GM12878 (cell line): ENCODE measurements around the gene TUBGCP3. TPM values are rescaled to one million over a fixed set of nuclear protein-coding genes. Genes with fewer than 3 reads are reported as not detected.

Experiments
- ATAC-seq: fragments of 200-7000 bp; cut with Tn5 transposase; 3 replicates; pipeline ENCODE4 v1.9.1; 2020; ENCODE audit warnings: mild to moderate bottlenecking, moderate library complexity
- BruUV-seq: library from RNA; stranded (reverse); fragments of 400-500 nt; replicated peaks from 2 replicates; lab custom pipeline; 2021; lab: Mats Ljungman, UMichigan
- CTCF ChIA-PET: fragments of 300-600 bp; sonication (Branson Sonifier 250); formaldehyde crosslinking; extraction: SDS; loops from one replicate; lab custom pipeline; 2021; ENCODE audit warnings: inconsistent platforms; lab: Yijun Ruan, JAX
- POLR2A ChIA-PET: fragments of 350-600 bp; formaldehyde crosslinking; extraction: SDS; loops from one replicate; lab custom pipeline; 2021; ENCODE audit warnings: inconsistent platforms; lab: Charles Lee
- RAD21 ChIA-PET: fragments of 300-600 bp; sonication (Branson Sonifier 250); formaldehyde crosslinking; loops from one replicate; lab custom pipeline; 2023; ENCODE audit warnings: antibody characterized with exemption; ENCODE audit not compliant: unreplicated experiment; lab: Charles Lee
- SMC1A ChIA-PET: fragments of 300-600 bp; sonication (Branson Sonifier 250); formaldehyde crosslinking; loops from one replicate; lab custom pipeline; 2023; ENCODE audit not compliant: unreplicated experiment, uncharacterized antibody; lab: Charles Lee
- DNase-seq: peaks from one replicate; pipeline ENCODE4 v3.0.0-alpha.2; 2011; ENCODE audit warnings: low read depth, low spot score
- FAIRE-seq: peaks from 3 replicates; lab custom pipeline; 2011; peaks lifted over from hg19 to GRCh38; lab: Jason Lieb, UNC
- H2AFZ ChIP-seq: 2 replicates; pipeline ENCODE4 v1.6.0; 2011; ENCODE audit warnings: low read depth, low read length, control low read depth; ENCODE audit not compliant: control insufficient read depth
- H3K27ac ChIP-seq: 2 replicates; pipeline ENCODE4 v1.5.1; 2011; ENCODE audit warnings: control low read depth; ENCODE audit not compliant: control insufficient read depth, insufficient read depth
- H3K27me3 ChIP-seq, 2 experiments: replicated peaks in 1 of 2; 2 replicates each; pipeline versions ENCODE4 v1.6.0 to v1.6.1; 2011; ENCODE audit warnings: low read length in 1 of 2; ENCODE audit not compliant: control insufficient read depth in 2 of 2, insufficient read depth in 2 of 2
- H3K36me3 ChIP-seq, 2 experiments: 2 replicates each; pipeline ENCODE4 v1.5.1; 2011; ENCODE audit warnings: low read length in 1 of 2; ENCODE audit not compliant: control insufficient read depth in 2 of 2, insufficient read depth in 2 of 2
- H3K4me1 ChIP-seq: 2 replicates; pipeline ENCODE4 v1.6.1; 2011; ENCODE audit warnings: mild to moderate bottlenecking, low read length, moderate library complexity, mixed read lengths; ENCODE audit not compliant: control insufficient read depth, insufficient read depth
- H3K4me2 ChIP-seq: 2 replicates; pipeline ENCODE4 v1.6.0; 2011; ENCODE audit warnings: control low read depth; ENCODE audit not compliant: control insufficient read depth, insufficient read depth
- H3K4me3 ChIP-seq: fragments of 200-600 bp; sonication (generic); 2 replicates; pipeline ENCODE4 v1.5.1; 2016
- H3K79me2 ChIP-seq: 2 replicates; pipeline ENCODE4 v1.6.0; 2011; ENCODE audit warnings: low read length; ENCODE audit not compliant: control insufficient read depth, insufficient read depth
- H3K9ac ChIP-seq: 2 replicates; pipeline ENCODE4 v1.8.0; 2011; ENCODE audit warnings: low read length, control low read depth, mixed read lengths; ENCODE audit not compliant: control insufficient read depth, insufficient read depth
- H3K9me3 ChIP-seq: replicated peaks from 3 replicates; pipeline ENCODE4 v1.5.1; 2011; ENCODE audit warnings: mild to moderate bottlenecking, low read length; ENCODE audit not compliant: control insufficient read depth, insufficient read depth
- H4K20me1 ChIP-seq: 2 replicates; pipeline ENCODE4 v1.6.0; 2011; ENCODE audit not compliant: control insufficient read depth, insufficient read depth
- CHD4 ChIP-seq: fragments of 200-600 bp; sonication (generic); IDR thresholded peaks from 2 replicates; pipeline ENCODE4 v1.6.1; 2016; ENCODE audit warnings: mild to moderate bottlenecking
- NBN ChIP-seq: fragments of 450-650 bp; IDR thresholded peaks from 2 replicates; pipeline ENCODE4 v1.6.1; 2016
- NFXL1 ChIP-seq: fragments of 450-650 bp; IDR thresholded peaks from 2 replicates; pipeline ENCODE4 v1.6.1; 2017; ENCODE audit warnings: antibody characterized with exemption, mild to moderate bottlenecking, borderline replicate concordance
- RB1 ChIP-seq: fragments of 450-650 bp; formaldehyde crosslinking; IDR thresholded peaks from 2 replicates; pipeline ENCODE4 v1.6.1; 2017; ENCODE audit warnings: mild to moderate bottlenecking, borderline replicate concordance
- RBBP5 ChIP-seq: fragments of 200-600 bp; sonication (generic); conservative IDR thresholded peaks from 2 replicates; pipeline ENCODE4 v1.6.1; 2016
- TCF7 ChIP-seq: IDR thresholded peaks from 2 replicates; pipeline ENCODE4 v1.6.1; 2014; ENCODE audit warnings: antibody characterized with exemption, borderline replicate concordance
- WRNIP1 ChIP-seq: IDR thresholded peaks from 2 replicates; pipeline ENCODE4 v1.6.1; 2011; ENCODE audit warnings: low read depth, low read length, improper control_type of control experiment, borderline replicate concordance
- WGBS: methylation state at CpG from one replicate; pipeline ENCODE4 v1.1.6; 2016; ENCODE audit warnings: low lambda C conversion rate; ENCODE audit not compliant: insufficient replicate concordance, insufficient coverage; ENCODE audit errors: missing lambda C conversion rate; 5-methylcytosine and 5-hydroxymethylcytosine counted together
- in situ Hi-C: fragments of 300-500 bp; cut with MboI; formaldehyde crosslinking; loops from 9 replicates; pipeline ENCODE4 v1.14.3; 2018; ENCODE audit warnings: mixed read lengths
- intact Hi-C: fragments of 100-400 bp; cut with micrococcal nuclease; formaldehyde crosslinking; loops from one replicate; pipeline ENCODE4 v1.14.2; 2022; ENCODE audit not compliant: unreplicated experiment
- polyA plus RNA-seq, 11 experiments: library from polyadenylated mRNA; depleted of rRNA in 4 of 11; unstranded in 6 of 11; stranded (reverse) in 5 of 11; fragments of >200 nt; fragmentation: Nextera tagmentation in 4 of 11; fragmentation: Illumina TruSeq in 1 of 11; extraction: Ambion mirVana in 4 of 11; extraction: Trizol in 1 of 11; gene quantifications; 1 replicate in 1 of 11; 2 replicates in 10 of 11; pipeline versions ENCODE4 v1.2.1 to v1.2.3, GENCODE V29; 2011 to 2016; ENCODE audit warnings: inconsistent platforms in 2 of 11, missing spikeins in 2 of 11, low read depth in 1 of 11
- total RNA-seq, 4 experiments: library from RNA; depleted of rRNA in 3 of 4; stranded (reverse); fragments of >200 nt in 3 of 4; fragmentation: Illumina TruSeq in 1 of 4; extraction: Trizol in 1 of 4; gene quantifications; 2 replicates each; pipeline versions ENCODE4 v1.2.1 to v1.2.3, GENCODE V29; 2013 to 2021
- TF ChIP-seq, protein P1 (sequence below): IDR thresholded peaks from 2 replicates; pipeline ENCODE4 v1.6.1; 2012; ENCODE audit warnings: mild to moderate bottlenecking, low read depth, low read length

TUBGCP3 gene
- total and polyA plus RNA-seq, 10 of the 15 experiments (the other 5 are each of a cell fraction or from before 2014, with no cell fraction given), result 4.0 to 34.0 (median 22.6) TPM

- 92% methylated on average over 18 of the region's 18 CpGs for WGBS
- no peak for FAIRE-seq
- H3K79me2 ChIP-seq, result peaks cover 5% of the 10 kb centered on the region
- no peak for ATAC-seq
- in situ Hi-C loops (no loop called here), intact Hi-C loops (no loop called here)
- H3K36me3 ChIP-seq, result peaks cover 21 to 22% of the 10 kb centered on the region in 2 experiments; a peak in 3 of 4 replicates
- no peaks in the 10 kb centered on the region for H4K20me1 ChIP-seq
- CTCF ChIA-PET, result no interaction called here
- TF ChIP-seq WRNIP1, result no peak
- TF ChIP-seq RB1, result no peak
- no peak for TF ChIP-seq TCF7
- no peak for TF ChIP-seq NBN
- TF ChIP-seq, protein P1, sequence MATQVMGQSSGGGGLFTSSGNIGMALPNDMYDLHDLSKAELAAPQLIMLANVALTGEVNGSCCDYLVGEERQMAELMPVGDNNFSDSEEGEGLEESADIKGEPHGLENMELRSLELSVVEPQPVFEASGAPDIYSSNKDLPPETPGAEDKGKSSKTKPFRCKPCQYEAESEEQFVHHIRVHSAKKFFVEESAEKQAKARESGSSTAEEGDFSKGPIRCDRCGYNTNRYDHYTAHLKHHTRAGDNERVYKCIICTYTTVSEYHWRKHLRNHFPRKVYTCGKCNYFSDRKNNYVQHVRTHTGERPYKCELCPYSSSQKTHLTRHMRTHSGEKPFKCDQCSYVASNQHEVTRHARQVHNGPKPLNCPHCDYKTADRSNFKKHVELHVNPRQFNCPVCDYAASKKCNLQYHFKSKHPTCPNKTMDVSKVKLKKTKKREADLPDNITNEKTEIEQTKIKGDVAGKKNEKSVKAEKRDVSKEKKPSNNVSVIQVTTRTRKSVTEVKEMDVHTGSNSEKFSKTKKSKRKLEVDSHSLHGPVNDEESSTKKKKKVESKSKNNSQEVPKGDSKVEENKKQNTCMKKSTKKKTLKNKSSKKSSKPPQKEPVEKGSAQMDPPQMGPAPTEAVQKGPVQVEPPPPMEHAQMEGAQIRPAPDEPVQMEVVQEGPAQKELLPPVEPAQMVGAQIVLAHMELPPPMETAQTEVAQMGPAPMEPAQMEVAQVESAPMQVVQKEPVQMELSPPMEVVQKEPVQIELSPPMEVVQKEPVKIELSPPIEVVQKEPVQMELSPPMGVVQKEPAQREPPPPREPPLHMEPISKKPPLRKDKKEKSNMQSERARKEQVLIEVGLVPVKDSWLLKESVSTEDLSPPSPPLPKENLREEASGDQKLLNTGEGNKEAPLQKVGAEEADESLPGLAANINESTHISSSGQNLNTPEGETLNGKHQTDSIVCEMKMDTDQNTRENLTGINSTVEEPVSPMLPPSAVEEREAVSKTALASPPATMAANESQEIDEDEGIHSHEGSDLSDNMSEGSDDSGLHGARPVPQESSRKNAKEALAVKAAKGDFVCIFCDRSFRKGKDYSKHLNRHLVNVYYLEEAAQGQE, result no peak
- no peak for TF ChIP-seq CHD4
- no peak for TF ChIP-seq NFXL1
- no peak for TF ChIP-seq RBBP5
- TF ChIP-seq, all 136 proteins: peak for 0
- no peaks in the 10 kb centered on the region for H3K27me3 ChIP-seq
- ChIA-PET RAD21 (no interaction called here), SMC1A (no interaction called here), POLR2A (no interaction called here)
- no TSS peak for BruUV-seq
- H3K4me2 ChIP-seq, result no peak overlapping the region
- DNase-seq, result no peak
- H2AFZ ChIP-seq, result no peak overlapping the region
- H3K4me3 ChIP-seq, result no peak overlapping the region
- H3K9ac ChIP-seq, result no peak overlapping the region
- no peaks in the 10 kb centered on the region for H3K9me3 ChIP-seq
- H3K4me1 ChIP-seq, result no peaks in the 10 kb centered on the region
- no peak overlapping the region for H3K27ac ChIP-seq
These were observed 25.1 kb downstream of the TUBGCP3 start for GRCh38 chr13:112562786-112563383.
